H1 (cell line): Measurements from ENCODE around the gene LAYN. TPM values are rescaled to one million over a fixed set of nuclear protein-coding genes. Genes with fewer than 3 reads are reported as not detected.

ENCODE experiments used
- CTCF ChIA-PET: fragments of 300-600 bp; sonication (Branson Sonifier 250); formaldehyde crosslinking; loops from one replicate; lab custom pipeline; 2021; ENCODE audit not compliant: partially characterized antibody; lab: Charles Lee
- POLR2A ChIA-PET: fragments of 300-600 bp; sonication (Branson Sonifier 250); formaldehyde crosslinking; loops from one replicate; lab custom pipeline; 2021; ENCODE audit warnings: inconsistent platforms; ENCODE audit not compliant: partially characterized antibody; lab: Charles Lee
- DNase-seq, 2 experiments: peaks; one replicate each; pipeline versions ENCODE4 v3.0.0 to v3.0.0-alpha.2; 2010 to 2022; ENCODE audit warnings: low spot score in 2 of 2, low read depth in 1 of 2, mixed read lengths in 1 of 2
- FAIRE-seq: peaks from 2 replicates; lab custom pipeline; 2011; peaks lifted over from hg19 to GRCh38; lab: Jason Lieb, UNC
- H2AFZ ChIP-seq: 2 replicates; pipeline ENCODE4 v1.8.1; 2012; ENCODE audit warnings: low read length, inconsistent platforms
- H2AK5ac ChIP-seq: 2 replicates; pipeline ENCODE4 v1.6.1; 2013; ENCODE audit warnings: low read depth, low read length
- H2BK120ac ChIP-seq: replicated peaks from 2 replicates; pipeline ENCODE3; 2013; ENCODE audit warnings: low read depth, low read length, inconsistent platforms
- H2BK12ac ChIP-seq: 2 replicates; pipeline ENCODE4 v1.6.1; 2013; ENCODE audit warnings: low read depth, low read length
- H2BK15ac ChIP-seq: 2 replicates; pipeline ENCODE4 v1.6.1; 2013; ENCODE audit warnings: low read length
- H2BK20ac ChIP-seq: 2 replicates; pipeline ENCODE4 v1.6.1; 2013; ENCODE audit warnings: low read length
- H2BK5ac ChIP-seq: 2 replicates; pipeline ENCODE4 v1.6.1; 2013; ENCODE audit warnings: low read depth, low read length
- H3K14ac ChIP-seq: 2 replicates; pipeline ENCODE4 v1.6.1; 2013; ENCODE audit warnings: inconsistent platforms; ENCODE audit not compliant: insufficient read length
- H3K18ac ChIP-seq: 2 replicates; pipeline ENCODE4 v1.6.1; 2013; ENCODE audit warnings: low read length; ENCODE audit errors: extremely low read depth
- H3K23ac ChIP-seq: 2 replicates; pipeline ENCODE4 v1.6.1; 2013; ENCODE audit warnings: inconsistent platforms; ENCODE audit not compliant: insufficient read length
- H3K23me2 ChIP-seq: 2 replicates; pipeline ENCODE4 v1.6.1; 2013; ENCODE audit warnings: low read depth, low read length
- H3K27ac ChIP-seq: 2 replicates; pipeline ENCODE4 v1.6.1; 2011; ENCODE audit warnings: low read depth, low read length, inconsistent platforms
- H3K27me3 ChIP-seq, 4 experiments: replicated peaks in 1 of 4; 1 replicate in 1 of 4; 2 replicates in 3 of 4; pipeline versions ENCODE4 v1.6.1 to v1.8.1; 2011 to 2013; ENCODE audit warnings: low read length in 3 of 4, mild to moderate bottlenecking in 3 of 4, inconsistent platforms in 2 of 4, mixed read lengths in 2 of 4, moderate library complexity in 1 of 4; ENCODE audit not compliant: control insufficient read depth in 3 of 4, insufficient read depth in 3 of 4; ENCODE audit errors: extremely low read depth in 1 of 4
- H3K36me3 ChIP-seq, 4 experiments: 2 replicates each; pipeline versions ENCODE4 v1.6.1 to v1.8.1; 2011 to 2013; ENCODE audit warnings: mild to moderate bottlenecking in 4 of 4, low read length in 3 of 4, moderate library complexity in 2 of 4, control low read depth in 1 of 4, inconsistent platforms in 1 of 4; ENCODE audit not compliant: insufficient read depth in 4 of 4, control insufficient read depth in 2 of 4
- H3K4ac ChIP-seq: replicated peaks from 2 replicates; pipeline ENCODE3; 2013; ENCODE audit warnings: low read length, low read depth, mixed read lengths, inconsistent platforms; ENCODE audit not compliant: insufficient read length
- H3K4me1 ChIP-seq, 4 experiments: replicated peaks in 1 of 4; 1 replicate in 1 of 4; 2 replicates in 3 of 4; pipeline versions ENCODE4 v1.6.1 to v1.8.1; 2011 to 2013; ENCODE audit warnings: low read length in 3 of 4, inconsistent platforms in 2 of 4, mixed read lengths in 1 of 4; ENCODE audit not compliant: insufficient read depth in 4 of 4, control insufficient read depth in 3 of 4
- H3K4me2 ChIP-seq, 2 experiments: 2 replicates each; pipeline versions ENCODE4 v1.6.1 to v1.8.1; 2011 to 2013; ENCODE audit warnings: low read depth in 2 of 2, low read length in 2 of 2, control low read depth in 1 of 2, inconsistent platforms in 1 of 2, mild to moderate bottlenecking in 1 of 2; ENCODE audit not compliant: insufficient read depth in 1 of 2
- H3K4me3 ChIP-seq, 4 experiments: fragments of 200-600, 300-600 bp in 1 of 4; sonication (generic), shearing (Covaris generic), sonication (Bioruptor Twin) in 1 of 4; 2 replicates each; pipeline versions ENCODE4 v1.5.1 to v1.8.1; 2011 to 2016; ENCODE audit warnings: low read length in 4 of 4, low read depth in 3 of 4, control low read depth in 2 of 4, inconsistent platforms in 2 of 4, mild to moderate bottlenecking in 2 of 4, mixed read lengths in 1 of 4, moderate library complexity in 1 of 4; ENCODE audit not compliant: insufficient read depth in 2 of 4; ENCODE audit errors: extremely low read depth in 1 of 4
- H3K56ac ChIP-seq: replicated peaks from 2 replicates; pipeline ENCODE3; 2013; ENCODE audit warnings: low read depth, mild to moderate bottlenecking, mixed read lengths, low read length, inconsistent platforms; ENCODE audit not compliant: insufficient read length
- H3K79me1 ChIP-seq: 2 replicates; pipeline ENCODE4 v1.6.1; 2013; ENCODE audit warnings: low read depth, low read length, control low read depth
- H3K79me2 ChIP-seq, 2 experiments: 2 replicates each; pipeline versions ENCODE4 v1.6.1 to v1.8.1; 2012 to 2013; ENCODE audit warnings: low read length in 2 of 2, mild to moderate bottlenecking in 2 of 2, inconsistent platforms in 1 of 2; ENCODE audit not compliant: insufficient read depth in 2 of 2, control insufficient read depth in 1 of 2
- H3K9ac ChIP-seq, 4 experiments: replicated peaks in 1 of 4; 1 replicate in 1 of 4; 2 replicates in 3 of 4; pipeline versions ENCODE4 v1.6.1 to v1.8.1; 2011 to 2013; ENCODE audit warnings: low read depth in 3 of 4, low read length in 3 of 4, control low read depth in 2 of 4, mild to moderate bottlenecking in 2 of 4, moderate library complexity in 2 of 4, inconsistent platforms in 1 of 4; ENCODE audit errors: extremely low read depth in 1 of 4
- H3K9me3 ChIP-seq, 2 experiments: 2 replicates each; pipeline versions ENCODE4 v1.6.1 to v1.8.1; 2012 to 2013; ENCODE audit warnings: mild to moderate bottlenecking in 2 of 2, moderate library complexity in 2 of 2, control low read depth in 1 of 2, inconsistent platforms in 1 of 2, low read depth in 1 of 2, low read length in 1 of 2, mixed read lengths in 1 of 2; ENCODE audit not compliant: insufficient read depth in 2 of 2
- H4K20me1 ChIP-seq, 2 experiments: replicated peaks in 1 of 2; 2 replicates each; pipeline versions ENCODE3 to v1.8.1; 2011 to 2013; ENCODE audit warnings: inconsistent platforms in 2 of 2, low read length in 2 of 2, mild to moderate bottlenecking in 1 of 2; ENCODE audit not compliant: insufficient read depth in 2 of 2, control insufficient read depth in 1 of 2
- H4K5ac ChIP-seq: 2 replicates; pipeline ENCODE4 v1.6.1; 2013; ENCODE audit warnings: low read length, low read depth, mixed read lengths, inconsistent platforms; ENCODE audit not compliant: insufficient read length
- H4K8ac ChIP-seq: 2 replicates; pipeline ENCODE4 v1.8.0; 2013; ENCODE audit warnings: mild to moderate bottlenecking, moderate library complexity, low read length, inconsistent platforms; ENCODE audit not compliant: insufficient read depth; ENCODE audit errors: extremely low read depth
- H4K91ac ChIP-seq: replicated peaks from 2 replicates; pipeline ENCODE3; 2013; ENCODE audit warnings: low read length, mixed read lengths, inconsistent platforms; ENCODE audit not compliant: insufficient read length
- BRCA1 ChIP-seq: IDR thresholded peaks from 2 replicates; pipeline ENCODE4 v1.6.1; 2012; ENCODE audit warnings: low read depth, low read length, improper control_type of control experiment
- WGBS, 2 experiments: shearing (Covaris generic) in 1 of 2; methylation state at CpG; one replicate each; pipeline versions ENCODE4 v1.1.6 to v1.1.7; 2013 to 2015; ENCODE audit warnings: low lambda C conversion rate in 2 of 2, mixed read lengths in 2 of 2, inconsistent platforms in 1 of 2, low coverage in 1 of 2, missing lambda C conversion rate in 1 of 2; ENCODE audit not compliant: insufficient replicate concordance in 2 of 2, insufficient coverage in 1 of 2, insufficient read length in 1 of 2; ENCODE audit errors: extremely low coverage in 1 of 2, missing lambda C conversion rate in 1 of 2; 5-methylcytosine and 5-hydroxymethylcytosine counted together
- polyA plus RNA-seq, 7 experiments: library from polyadenylated mRNA; depleted of rRNA in 3 of 7; stranded (reverse) in 5 of 7; unstranded in 2 of 7; fragments of >200 nt in 5 of 7; fragments of 200-250 nt in 2 of 7; gene quantifications; 1 replicate in 5 of 7; 2 replicates in 1 of 7; 4 replicates in 1 of 7; pipeline versions ENCODE4 v1.2.1 to v1.2.3, GENCODE V29; 2011 to 2013; ENCODE audit warnings: missing spikeins in 2 of 7, mixed read lengths in 2 of 7
- total RNA-seq: library from RNA; stranded (reverse); fragmentation: NEBNext Ultra II Directional; extraction: Animal tissue kit (Norgen Biotek cat#: 25700); gene quantifications from 2 replicates; pipeline ENCODE4 v1.2.1, GENCODE V29; 2021

The LAYN gene
- total and polyA plus RNA-seq, 2 of the 8 experiments (the other 6 are each of a cell fraction or from before 2014, with no cell fraction given), result 4.2 to 9.3 TPM

- Histone ChIP-seq H4K8ac (no peak within 1 kb of the TSS), H3K79me1 (no peaks in the 10 kb centered on the region), H3K23ac (no peak within 1 kb of the TSS), H4K91ac (no peak within 1 kb of the TSS), H3K9me3 (no peaks in the 10 kb centered on the region), H2BK20ac (no peak within 1 kb of the TSS), H3K27ac (no peak within 1 kb of the TSS), H3K23me2 (peaks cover 9% of the 10 kb centered on the region; the same call in 1 of the 2 replicates), H2AFZ (no peak within 1 kb of the TSS), H3K79me2 (no peaks in the 10 kb centered on the region), H2BK5ac (no peak within 1 kb of the TSS), H3K56ac (no peak within 1 kb of the TSS), H2BK12ac (no peak within 1 kb of the TSS), H3K36me3 (no peaks in the 10 kb centered on the region), H2BK120ac (no peak within 1 kb of the TSS), H3K27me3 (peaks cover 11 to 38% (median 26%) of the 10 kb centered on the region in 4 experiments), H3K14ac (no peak within 1 kb of the TSS), H2BK15ac (no peak within 1 kb of the TSS), H4K5ac (no peak within 1 kb of the TSS), H3K18ac (no peak within 1 kb of the TSS), H3K4ac (no peak within 1 kb of the TSS), H3K9ac (no peak within 1 kb of the TSS), H2AK5ac (no peak within 1 kb of the TSS), H3K4me3 (peak within 1 kb of the TSS; percentile 30 to 59 (median 45); a peak in 7 of 8 replicates), H4K20me1 (no peaks in the 10 kb centered on the region), H3K4me2 (peak within 1 kb of the TSS; percentile 82 to 98), H3K4me1 (peaks cover 0 to 10% (median 6%) of the 10 kb centered on the region in 4 experiments; a peak in 5 of 7 replicates)
- DNase-seq, result peak; percentile 41 to 82
- no peak for FAIRE-seq
- 23% methylated on average over 19 of the region's 39 CpGs; no CpG with 5 or more reads in 1 of the 2 experiments for WGBS, 2 experiments
- POLR2A ChIA-PET, result interaction anchor here (0.6 to 1.5 kb wide), 2 partner anchors 9 to 10 kb away, joined by 3 to 4 read pairs; no protein-coding TSS in a partner anchor
- CTCF ChIA-PET, result interaction anchor here (1.0 to 3.4 kb wide), 11 partner anchors 9 to 83 kb away, joined by 3 to 22 read pairs (median 5); no protein-coding TSS in a partner anchor
- TF ChIP-seq BRCA1, result no peak
Observed at GRCh38 chr11:111514216-111515031, 26.1 kb upstream of the LAYN start, which contains the start of gene HOATZ. HOATZ (plus strand) TSS chr11:111514778; CDS start chr11:111514785, 7 bp downstream.
